Pulmonary artery endothelial cell (primary cell): Measurements from ENCODE around the gene MYO9B. TPM values are rescaled to one million over a fixed set of nuclear protein-coding genes. Genes with fewer than 3 reads are reported as not detected.

Experiments used
- DNase-seq: peaks from one replicate; pipeline ENCODE4 v3.0.0-alpha.2; 2011; ENCODE audit warnings: low read depth, low spot score
- total RNA-seq: library from RNA; depleted of rRNA; stranded (reverse); fragments of >200 nt; gene quantifications from 2 replicates; pipeline ENCODE4 v1.2.3, GENCODE V29; 2014

MYO9B gene
- total RNA-seq, 1 donor from 2014 or later = 48.1 TPM

DNA sequence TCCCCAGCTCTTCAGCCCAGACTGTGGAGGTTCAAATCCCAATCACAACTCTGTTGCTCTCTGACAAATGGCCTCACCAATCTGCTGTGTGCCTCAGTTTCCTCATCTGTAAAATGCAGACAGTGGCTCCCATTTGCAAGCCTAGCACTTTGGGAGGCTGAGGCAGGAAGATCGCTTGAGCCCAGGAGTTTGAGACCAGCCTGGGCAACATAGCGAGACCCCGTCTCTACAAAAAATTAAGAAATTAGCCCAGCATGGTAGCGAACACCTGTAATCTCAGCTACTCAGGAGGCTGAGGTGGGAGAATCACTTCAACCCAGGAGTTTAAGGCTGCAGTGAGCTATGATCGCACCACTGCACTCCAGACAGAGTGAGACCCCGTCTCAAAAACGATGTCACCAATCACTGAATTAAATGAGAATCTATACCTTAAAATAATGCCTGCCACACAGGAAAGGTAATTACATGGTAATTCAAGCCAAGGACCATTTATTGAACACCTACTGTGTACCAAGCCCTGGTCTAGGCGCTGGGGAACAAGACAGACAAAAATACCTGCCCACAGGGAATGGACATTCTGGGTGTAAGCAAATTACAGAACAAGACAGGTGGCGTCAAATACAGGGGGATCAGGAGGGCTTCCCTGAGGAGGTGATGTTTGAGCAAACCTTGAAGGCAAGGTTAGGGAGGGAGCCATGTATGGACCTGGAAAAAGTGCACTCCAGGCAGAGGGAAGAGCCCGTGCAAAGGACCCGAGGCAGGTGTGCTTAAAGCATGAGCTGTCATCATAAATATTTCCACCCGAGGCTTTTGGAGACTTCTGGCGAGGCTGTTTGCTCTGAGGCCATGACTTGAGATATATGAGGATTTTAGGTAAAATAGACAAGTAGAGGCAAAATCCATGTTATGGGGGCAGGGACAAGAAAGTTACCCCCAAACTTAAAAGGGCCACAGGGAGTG, 162.4 kb downstream of the MYO9B start:
- no peak for DNase-seq

- no peak for DNase-seq
These were observed 164.6 kb downstream of the MYO9B start for GRCh38 chr19:17240062-17240752.

GRCh38 chr19:17240826-17241399, 165.3 kb downstream of the MYO9B start:
- no peak for DNase-seq

DNA sequence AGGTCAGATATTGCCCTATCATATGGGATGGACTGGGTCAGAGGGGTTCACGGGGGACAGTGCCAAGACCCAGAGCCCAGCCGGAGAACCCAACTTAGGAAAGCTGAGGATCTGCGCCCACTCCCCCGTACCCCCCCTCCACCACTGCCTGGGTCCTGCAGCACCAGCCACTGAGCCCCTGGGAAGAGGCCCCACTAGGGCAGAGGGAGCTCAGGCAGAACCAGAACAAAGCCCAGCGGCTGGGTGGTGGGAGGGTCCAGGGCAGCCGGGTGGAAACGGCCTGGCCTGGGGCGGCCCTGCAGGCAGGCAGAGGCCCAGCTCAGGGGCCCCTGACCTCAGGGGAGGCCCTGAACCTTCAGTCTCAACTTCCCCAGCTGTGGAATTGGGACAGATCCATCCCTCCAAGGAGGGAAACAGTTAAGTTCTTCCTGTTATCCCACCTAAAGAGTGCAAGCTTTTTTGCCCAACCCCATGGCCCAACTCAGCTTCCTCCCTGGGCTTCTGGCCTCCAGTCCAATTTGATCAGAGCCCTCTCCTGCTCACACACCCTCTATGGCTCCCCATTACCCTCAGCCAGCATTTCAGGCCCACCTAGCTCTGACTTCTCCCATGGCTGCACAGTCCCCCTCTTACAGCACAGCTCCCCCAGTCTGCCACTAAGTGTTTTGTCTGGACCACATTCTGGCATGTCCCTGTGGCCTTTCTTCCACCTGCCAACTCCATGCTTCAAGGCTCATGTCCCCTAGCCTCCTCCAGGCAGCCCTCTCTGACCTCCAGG, 167.0 kb downstream of the MYO9B start:
- no peak for DNase-seq

GRCh38 chr19:17243211-17243829, 167.7 kb downstream of the MYO9B start:
- DNase-seq = no peak

DNA sequence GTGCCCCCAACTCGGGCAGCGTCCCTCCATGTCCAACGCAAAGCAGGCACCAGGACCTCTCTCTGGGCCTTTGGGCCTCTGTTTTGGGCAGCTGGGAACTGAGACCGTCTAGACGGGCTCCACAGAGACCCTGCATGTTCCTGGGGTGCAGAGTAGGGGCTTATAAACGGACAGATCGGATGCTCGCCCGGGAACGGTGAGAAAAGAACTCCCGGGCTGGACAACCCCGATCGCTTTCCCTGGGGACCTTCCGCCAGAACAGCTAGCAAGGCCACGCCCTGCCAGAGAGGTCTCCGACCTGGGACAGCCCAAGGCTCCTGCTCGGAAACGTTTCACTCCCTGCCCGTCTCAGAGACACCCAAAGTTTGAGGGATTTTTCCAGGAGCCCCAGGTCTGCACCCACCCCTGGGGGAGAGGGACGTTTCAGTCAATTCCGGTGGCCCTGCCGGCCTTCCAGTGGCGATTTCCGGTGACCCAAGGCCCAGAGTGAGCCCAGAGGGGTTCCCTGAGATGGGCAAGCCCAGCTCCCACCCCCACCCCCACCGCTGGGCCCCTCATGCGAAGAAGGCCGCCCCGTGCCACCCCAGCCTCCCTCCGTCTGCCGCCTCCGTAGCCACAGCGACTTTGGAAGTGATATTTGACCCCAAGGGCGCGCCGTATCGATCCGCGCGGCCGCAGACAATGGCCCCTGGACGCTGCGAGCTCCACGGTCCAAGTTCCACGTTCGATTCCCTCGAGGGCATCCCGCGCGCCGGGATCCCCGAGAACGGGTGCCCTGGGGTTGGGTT, 168.4 kb downstream of the MYO9B start:
- no peak for DNase-seq

DNA sequence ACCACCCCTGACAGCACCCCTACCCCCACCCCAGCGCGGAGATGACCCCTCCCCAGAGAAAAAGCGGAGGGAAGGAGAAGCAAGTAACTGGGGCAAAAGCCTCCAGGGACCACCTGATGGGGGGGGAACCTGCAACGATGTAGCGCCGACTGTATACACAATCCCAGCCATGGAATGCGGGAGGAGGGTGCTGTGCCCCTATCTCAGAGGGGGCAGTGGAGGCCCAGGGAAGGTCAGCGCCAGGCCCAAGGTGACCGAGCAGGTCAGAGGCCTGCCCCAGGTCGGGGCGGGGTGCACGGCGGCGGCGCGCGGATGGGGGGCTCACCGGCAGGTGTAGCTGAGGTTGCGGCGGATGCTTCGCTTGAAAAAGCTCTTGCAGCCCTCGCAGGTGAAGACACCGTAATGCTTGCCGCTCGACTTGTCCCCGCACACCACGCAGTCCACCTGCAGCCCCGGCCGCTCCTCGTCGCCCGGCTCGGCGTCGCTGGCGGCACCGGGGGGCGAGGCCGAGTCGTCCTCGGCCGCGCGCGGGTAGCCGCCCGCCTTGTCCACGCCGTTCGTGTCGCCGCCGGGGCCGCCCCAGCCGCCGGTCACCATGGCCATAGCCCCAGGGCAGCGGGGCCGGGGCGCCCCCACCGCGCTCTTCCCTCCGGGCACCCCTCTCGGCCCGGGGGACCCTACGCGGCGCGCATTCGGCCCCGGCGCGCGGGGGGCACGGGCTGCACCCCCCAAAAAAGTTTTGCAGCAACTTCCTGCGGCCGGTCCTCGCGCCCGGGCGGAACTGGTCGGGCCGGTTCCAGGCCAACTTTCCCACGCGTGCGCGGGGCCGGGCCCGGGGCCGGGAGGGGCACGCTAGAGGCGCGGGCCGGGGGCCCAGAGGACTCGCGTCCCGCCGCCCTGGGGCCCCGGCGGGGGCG, 169.3 kb downstream of the MYO9B start:
- no peak for DNase-seq

GRCh38 chr19:17245535-17245984, 170.0 kb downstream of the MYO9B start, which contains the start of gene NR2F6:
TSS of gene NR2F6 (minus strand) at chr19:17245919. CDS start at chr19:17245220, 699 bp downstream.
- no peak for DNase-seq

- DNase-seq = no peak
These were observed 171.3 kb downstream of the MYO9B start for GRCh38 chr19:17246681-17247425.

DNA sequence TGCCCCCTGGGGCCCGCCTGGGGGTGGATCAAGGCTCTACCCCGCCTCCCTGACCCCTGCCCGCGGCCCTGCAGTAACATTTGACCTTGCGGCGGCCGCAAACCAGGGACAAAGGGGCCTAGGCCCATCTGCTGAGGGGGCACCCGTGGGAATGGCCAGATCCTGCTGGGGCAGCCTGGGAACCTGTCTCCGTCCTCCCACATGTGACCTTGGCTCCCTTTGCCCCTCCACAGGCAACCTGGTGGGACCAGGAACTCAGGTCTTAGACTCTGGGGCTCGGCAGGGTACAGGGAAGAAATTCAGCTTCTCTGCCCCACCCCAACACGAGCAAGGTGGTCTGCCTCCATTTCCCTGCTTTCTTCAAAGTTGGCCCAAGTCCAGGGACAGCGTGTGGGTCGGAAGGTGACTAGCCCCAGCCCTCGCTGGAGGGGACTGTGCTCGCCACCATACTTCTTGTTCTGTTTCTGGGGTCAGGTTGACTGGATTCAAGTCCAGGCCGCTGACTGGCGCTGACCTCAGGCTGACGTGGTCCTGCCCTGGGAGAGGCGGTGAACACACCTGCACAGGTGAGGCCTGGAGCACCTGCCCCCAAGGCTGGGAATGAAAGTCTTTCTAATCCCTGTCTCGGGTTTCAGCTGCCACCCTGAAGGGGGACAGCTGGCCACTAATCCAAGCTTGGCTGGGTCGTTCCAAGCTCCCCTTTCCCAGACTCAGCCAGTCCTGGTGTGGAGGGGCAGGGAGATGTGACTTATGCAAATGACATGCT, 172.6 kb downstream of the MYO9B start:
- DNase-seq = no peak

DNA sequence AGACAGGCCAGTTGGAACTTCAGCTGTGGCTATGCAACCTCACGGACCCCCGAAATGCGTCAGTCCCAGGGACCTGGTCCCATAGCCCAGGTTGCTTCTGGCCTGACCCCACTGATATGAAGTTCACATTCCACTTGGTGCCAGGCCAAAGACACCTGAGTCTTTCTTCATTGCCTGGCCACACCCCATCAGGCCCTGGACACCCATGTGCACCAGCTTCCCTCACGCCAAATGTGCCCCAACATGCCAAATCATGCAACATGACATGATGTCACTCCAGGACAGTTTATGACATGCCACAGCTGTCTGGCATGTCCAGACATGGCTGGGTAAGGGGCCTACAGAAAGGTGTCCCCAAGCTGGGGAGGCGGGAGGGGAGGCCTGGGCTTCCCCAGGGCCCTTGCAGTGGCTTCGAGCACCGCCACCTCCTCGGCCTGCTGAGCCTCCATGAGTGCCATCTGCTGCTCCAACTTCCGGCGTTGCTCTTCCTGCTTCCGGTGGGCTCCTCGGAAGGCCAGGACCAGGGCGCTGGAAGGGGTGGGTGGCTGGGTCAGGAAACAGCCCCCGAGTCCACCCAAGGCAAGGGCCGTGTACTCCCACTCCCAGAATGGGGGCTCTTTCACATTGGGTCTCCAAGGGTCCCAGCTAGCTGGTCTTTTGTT, 174.4 kb downstream of the MYO9B start:
- DNase-seq = no peak

GRCh38 chr19:17254636-17255035, 179.1 kb downstream of the MYO9B start:
- DNase-seq = no peak

DNA sequence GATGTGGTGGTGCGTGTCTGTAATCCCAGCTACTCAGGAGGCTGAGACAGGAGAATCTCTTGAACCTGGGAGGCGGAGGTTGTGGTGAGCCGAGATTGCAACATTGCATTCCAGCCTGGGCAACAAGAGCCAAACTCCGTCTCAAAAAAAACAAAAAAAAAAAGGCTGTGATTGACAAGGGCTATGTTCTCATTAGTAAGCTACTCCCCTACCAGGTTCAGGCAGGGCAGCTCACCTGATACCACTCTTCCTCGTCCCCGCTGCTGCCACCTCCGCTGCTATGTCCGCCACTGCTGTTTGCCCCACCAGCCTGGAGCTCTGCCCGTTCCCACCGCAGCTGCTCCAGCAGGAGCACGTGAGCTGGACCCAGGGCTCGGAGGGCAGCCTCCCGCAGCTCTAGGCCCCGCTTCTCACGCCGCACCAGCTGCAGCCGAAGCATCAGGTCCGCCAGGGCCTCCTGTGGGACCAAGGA, 179.6 kb downstream of the MYO9B start:
- no peak for DNase-seq

DNA sequence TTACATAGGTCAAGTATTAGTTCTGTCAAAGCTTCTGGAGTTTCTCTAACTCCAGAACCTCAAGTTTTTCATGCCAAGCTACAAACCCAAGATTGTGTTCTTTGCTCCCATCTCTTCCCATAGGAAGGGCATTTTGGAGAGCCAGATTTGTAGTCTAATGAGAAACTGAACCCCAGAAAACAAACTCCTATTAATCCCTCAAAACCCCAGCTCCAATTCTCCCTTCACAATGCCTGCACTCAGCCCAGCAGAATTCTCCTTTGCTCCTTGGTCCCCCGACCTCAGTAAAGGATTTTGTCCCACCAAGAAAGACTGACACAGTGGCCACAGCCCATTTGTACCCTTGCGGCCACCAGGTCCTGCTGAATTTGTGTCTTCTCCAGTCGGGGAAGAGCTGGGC, 180.6 kb downstream of the MYO9B start:
- no peak for DNase-seq

DNA sequence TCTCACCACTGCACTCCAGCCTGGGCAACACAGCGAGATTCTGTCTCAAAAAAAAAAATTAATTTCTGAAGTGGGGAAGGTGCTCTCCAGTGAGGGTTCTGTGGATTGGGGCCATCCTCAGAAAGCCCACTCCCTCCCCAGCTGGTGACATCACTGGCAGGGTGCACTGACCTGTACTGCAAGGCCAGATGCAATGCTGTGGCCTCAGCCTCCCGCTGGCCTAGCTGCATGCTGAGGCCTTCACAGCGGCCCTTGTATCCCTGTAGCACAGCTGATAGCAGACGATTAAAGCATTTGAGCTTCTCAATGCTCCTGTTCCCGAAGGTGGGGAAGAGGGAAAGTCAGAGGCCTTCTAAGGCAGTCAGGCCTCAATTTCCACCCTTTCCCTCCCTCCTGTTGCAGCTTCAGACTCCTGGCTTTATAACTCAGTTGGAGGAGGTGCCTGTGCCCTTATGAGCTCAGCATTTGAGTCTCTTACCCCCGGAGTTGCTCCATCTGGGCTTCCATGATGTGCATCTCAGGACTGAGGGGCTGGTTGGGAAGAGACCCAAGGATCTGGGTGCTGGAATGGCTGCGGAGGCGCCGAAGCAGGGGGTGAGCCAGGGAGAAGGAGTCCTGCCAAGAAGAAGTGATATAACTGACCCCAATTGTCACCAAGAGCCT, 183.7 kb downstream of the MYO9B start:
- DNase-seq = no peak

- DNase-seq = no peak
These were observed 184.4 kb downstream of the MYO9B start for GRCh38 chr19:17259934-17260333.
